ENCODE results near the gene TAF13.

DNA sequence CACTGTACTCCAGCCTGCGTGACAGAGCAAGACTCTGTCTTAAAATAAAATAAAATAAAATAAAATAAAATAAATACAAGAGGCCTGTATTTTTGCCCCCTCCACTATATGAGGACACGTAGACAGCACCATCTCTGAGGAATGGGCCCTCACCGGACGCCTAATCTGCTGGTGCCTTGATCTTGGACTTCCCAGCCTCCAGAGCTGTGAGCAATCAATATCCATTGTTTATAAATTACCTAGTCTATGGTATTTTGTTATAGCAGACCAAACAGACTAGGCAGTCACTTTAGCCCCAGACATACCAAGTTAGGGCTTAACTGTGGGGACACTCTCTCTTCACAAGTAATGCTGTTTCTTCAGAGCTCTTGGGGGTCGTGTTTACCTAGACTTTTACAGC is 44.6 kb upstream of the TAF13 start:
- TF ChIP-seq ZNF384 (IDR thresholded peaks at IDR 0.05): no peak
- no peak for TF ChIP-seq NFRKB (IDR thresholded peaks at IDR 0.05)
- TF ChIP-seq, protein P1, sequence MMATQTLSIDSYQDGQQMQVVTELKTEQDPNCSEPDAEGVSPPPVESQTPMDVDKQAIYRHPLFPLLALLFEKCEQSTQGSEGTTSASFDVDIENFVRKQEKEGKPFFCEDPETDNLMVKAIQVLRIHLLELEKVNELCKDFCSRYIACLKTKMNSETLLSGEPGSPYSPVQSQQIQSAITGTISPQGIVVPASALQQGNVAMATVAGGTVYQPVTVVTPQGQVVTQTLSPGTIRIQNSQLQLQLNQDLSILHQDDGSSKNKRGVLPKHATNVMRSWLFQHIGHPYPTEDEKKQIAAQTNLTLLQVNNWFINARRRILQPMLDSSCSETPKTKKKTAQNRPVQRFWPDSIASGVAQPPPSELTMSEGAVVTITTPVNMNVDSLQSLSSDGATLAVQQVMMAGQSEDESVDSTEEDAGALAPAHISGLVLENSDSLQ (IDR thresholded peaks at IDR 0.05): no peak
- TF ChIP-seq CTBP1 (IDR thresholded peaks at IDR 0.05; ENCODE audit: borderline replicate concordance): no peak
- no peak for TF ChIP-seq FOXM1 (IDR thresholded peaks at IDR 0.05; ENCODE audit: borderline replicate concordance)
- TF ChIP-seq FOXA1 (IDR thresholded peaks at IDR 0.05): no peak
- no peak for TF ChIP-seq FOXK2 (IDR thresholded peaks at IDR 0.05)
- no peak for TF ChIP-seq TARDBP (IDR thresholded peaks at IDR 0.05)
- no peak for TF ChIP-seq ARNT (IDR thresholded peaks at IDR 0.05)

Measured in HEK293T (cell line).